Sigmoid colon (tissue), 7 donors: ENCODE results near the gene GPRC5D. TPM values are rescaled to one million over a fixed set of nuclear protein-coding genes. Genes with fewer than 3 reads are reported as not detected.

Experiments
- DNase-seq: peaks from one replicate; pipeline ENCODE4 v3.0.0-alpha.2; 2019
- H3K27ac ChIP-seq, 4 donors: fragments of 200-600 bp; sonication (generic); one replicate each; pipeline ENCODE4 v1.5.1; 2016 to 2019; ENCODE audit warnings: mild to moderate bottlenecking in 1 of 4
- H3K27me3 ChIP-seq, 3 donors: fragments of 200-600 bp; sonication (generic); one replicate each; pipeline ENCODE4 v1.5.1; 2019; ENCODE audit warnings: mild to moderate bottlenecking in 1 of 3
- H3K36me3 ChIP-seq, 4 donors: fragments of 200-600 bp; sonication (generic); one replicate each; pipeline ENCODE4 v1.5.1; 2016 to 2019
- H3K4me1 ChIP-seq, 4 donors: fragments of 200-600 bp; sonication (generic); one replicate each; pipeline ENCODE4 v1.5.1; 2017 to 2019
- H3K4me3 ChIP-seq, 4 donors: fragments of 200-600 bp; sonication (generic); one replicate each; pipeline ENCODE4 v1.5.1; 2017 to 2019; ENCODE audit warnings: mild to moderate bottlenecking in 2 of 4, moderate library complexity in 1 of 4
- H3K9me3 ChIP-seq, 4 donors: fragments of 200-600 bp in 3 of 4; sonication (generic) in 3 of 4; one replicate each; pipeline versions ENCODE4 v1.5.1 to v1.6.1; 2013 to 2019
- CTCF ChIP-seq, 4 experiments: fragments of 450-650 bp in 3 of 4; fragments of 200-600 bp in 1 of 4; IDR thresholded peaks; one replicate each; pipeline ENCODE4 v1.5.1; 2016 to 2019; ENCODE audit warnings: antibody characterized with exemption in 4 of 4, mild to moderate bottlenecking in 3 of 4, moderate library complexity in 2 of 4
- EP300 ChIP-seq, 4 donors: sonication (generic); formaldehyde crosslinking; IDR thresholded peaks; one replicate each; pipeline ENCODE4 v1.6.1; 2017; ENCODE audit warnings: antibody characterized with exemption in 4 of 4
- POLR2A ChIP-seq, 2 donors: fragments of 450-650 bp; IDR thresholded peaks; one replicate each; pipeline ENCODE4 v1.6.1; 2016; ENCODE audit warnings: antibody characterized with exemption in 2 of 2, mild to moderate bottlenecking in 2 of 2, moderate library complexity in 2 of 2
- POLR2AphosphoS5 ChIP-seq, 4 donors: sonication (generic); formaldehyde crosslinking; IDR thresholded peaks; one replicate each; pipeline ENCODE4 v1.6.1; 2017; ENCODE audit warnings: antibody characterized with exemption in 4 of 4
- WGBS, 2 donors: extraction: QIAGEN DNeasy Blood & Tissue Kit; methylation state at CpG; one replicate each; pipeline ENCODE4 v1.1.7; 2013; 5-methylcytosine and 5-hydroxymethylcytosine counted together
- intact Hi-C: fragments of 100-400 bp; cut with DNase I; formaldehyde crosslinking; loops from one replicate; pipeline ENCODE4 v1.15.1; 2023
- polyA plus RNA-seq, 3 donors: library from polyadenylated mRNA; stranded (reverse); fragments of 200-250 nt; gene quantifications; one replicate each; pipeline ENCODE4 v1.2.3, GENCODE V29; 2013
- total RNA-seq, 4 donors: library from RNA; depleted of rRNA; stranded (reverse); fragments of >200 nt; gene quantifications; one replicate each; pipeline ENCODE4 v1.1.0, GENCODE V29; 2016
- donor health status: healthy with polysubstance abuse.
- donor health status: Bipolar disorder and iron deficiency.
- donor health status: healthy.

Gene GPRC5D
- total and polyA plus RNA-seq, 7 donors = 0.16 TPM; not detected in 6

GRCh38 chr12:12946686-12947355 is 5.1 kb downstream of the GPRC5D start:
- H3K9me3 ChIP-seq = no peaks in the 10 kb centered on the region
- intact Hi-C loops = no loop called here
- H3K4me1 ChIP-seq = no peaks in the 10 kb centered on the region
- TF ChIP-seq CTCF (IDR thresholded peaks at IDR 0.05) = no peak
- TF ChIP-seq POLR2A (IDR thresholded peaks at IDR 0.05) = no peak
- TF ChIP-seq POLR2AphosphoS5 (IDR thresholded peaks at IDR 0.05) = no peak
- H3K36me3 ChIP-seq = no peaks in the 10 kb centered on the region
- no peak overlapping the region for H3K4me3 ChIP-seq
- no peak for DNase-seq
- WGBS, 2 donors = 48 to 76% methylated on average over 7 of the region's 7 CpGs
- no peaks in the 10 kb centered on the region for H3K27me3 ChIP-seq
- H3K27ac ChIP-seq = no peak overlapping the region

- TF ChIP-seq POLR2A (IDR thresholded peaks at IDR 0.05) (no peak), CTCF (IDR thresholded peaks at IDR 0.05) (no peak), EP300 (IDR thresholded peaks at IDR 0.05) (no peak), POLR2AphosphoS5 (IDR thresholded peaks at IDR 0.05) (no peak)
- H3K27ac ChIP-seq = no peak overlapping the region
- H3K9me3 ChIP-seq = no peaks in the 10 kb centered on the region
- intact Hi-C loops = no loop called here
- no peak for DNase-seq
- H3K36me3 ChIP-seq = no peaks in the 10 kb centered on the region
- no peak overlapping the region for H3K4me3 ChIP-seq
- H3K4me1 ChIP-seq = no peaks in the 10 kb centered on the region
- H3K27me3 ChIP-seq = no peaks in the 10 kb centered on the region
Observed at GRCh38 chr12:12945591-12945990, 6.4 kb downstream of the GPRC5D start.

- no peaks in the 10 kb centered on the region for H3K36me3 ChIP-seq
- no peak overlapping the region for H3K27ac ChIP-seq
- no peak overlapping the region for H3K4me3 ChIP-seq
- H3K9me3 ChIP-seq = no peaks in the 10 kb centered on the region
- no peak for DNase-seq
- WGBS, 2 donors = 93 to 95% methylated on average over 8 of the region's 8 CpGs
- no peaks in the 10 kb centered on the region for H3K4me1 ChIP-seq
- no peaks in the 10 kb centered on the region for H3K27me3 ChIP-seq
- intact Hi-C loops = no loop called here
- TF ChIP-seq CTCF (IDR thresholded peaks at IDR 0.05) (no peak), EP300 (IDR thresholded peaks at IDR 0.05) (no peak), POLR2AphosphoS5 (IDR thresholded peaks at IDR 0.05) (no peak), POLR2A (IDR thresholded peaks at IDR 0.05) (no peak)
Observed at GRCh38 chr12:12943586-12944260, 8.2 kb downstream of the GPRC5D start.

GRCh38 chr12:12941450-12942350 is 10.3 kb downstream of the GPRC5D start:
- no peaks in the 10 kb centered on the region for H3K27me3 ChIP-seq
- TF ChIP-seq POLR2AphosphoS5 (IDR thresholded peaks at IDR 0.05) (no peak), CTCF (IDR thresholded peaks at IDR 0.05) (no peak), EP300 (IDR thresholded peaks at IDR 0.05) (no peak), POLR2A (IDR thresholded peaks at IDR 0.05) (no peak)
- intact Hi-C loops = no loop called here
- H3K36me3 ChIP-seq = no peaks in the 10 kb centered on the region
- 93 to 95% methylated on average over 10 of the region's 10 CpGs for WGBS, 2 donors
- no peaks in the 10 kb centered on the region for H3K4me1 ChIP-seq
- H3K9me3 ChIP-seq = no peaks in the 10 kb centered on the region
- no peak overlapping the region for H3K4me3 ChIP-seq
- no peak for DNase-seq
- no peak overlapping the region for H3K27ac ChIP-seq
